Trophoblast cell (in vitro differentiated cells and primary cell): Measurements from ENCODE around the gene TMEM132D.

ENCODE experiments used
- DNase-seq, 2 donors: peaks; one replicate each; pipeline ENCODE4 v3.0.0-alpha.2; 2016
- H2AFZ ChIP-seq: 2 replicates; pipeline ENCODE4 v1.6.1; 2013; ENCODE audit warnings: low read length, moderate library complexity, mild to moderate bottlenecking; ENCODE audit not compliant: insufficient read depth, poor library complexity
- H2AK5ac ChIP-seq: 2 replicates; pipeline ENCODE4 v1.6.1; 2013; ENCODE audit warnings: mild to moderate bottlenecking, low read length
- H2BK120ac ChIP-seq: 2 replicates; pipeline ENCODE4 v1.6.1; 2013; ENCODE audit warnings: low read length, mild to moderate bottlenecking, moderate library complexity; ENCODE audit not compliant: insufficient read depth, poor library complexity
- H2BK12ac ChIP-seq: 2 replicates; pipeline ENCODE4 v1.6.1; 2013; ENCODE audit warnings: mild to moderate bottlenecking, low read length, moderate library complexity
- H2BK5ac ChIP-seq: 2 replicates; pipeline ENCODE4 v1.6.1; 2013; ENCODE audit warnings: low read length, low read depth, moderate library complexity, mild to moderate bottlenecking; ENCODE audit not compliant: poor library complexity
- H3K14ac ChIP-seq: 2 replicates; pipeline ENCODE4 v1.6.1; 2013; ENCODE audit warnings: mild to moderate bottlenecking, low read length
- H3K18ac ChIP-seq: 2 replicates; pipeline ENCODE4 v1.6.1; 2013; ENCODE audit warnings: mild to moderate bottlenecking, low read length
- H3K23ac ChIP-seq: 2 replicates; pipeline ENCODE4 v1.6.1; 2013; ENCODE audit warnings: low read length
- H3K27ac ChIP-seq: 2 replicates; pipeline ENCODE4 v1.5.1; 2013; ENCODE audit warnings: low read depth, mild to moderate bottlenecking, inconsistent platforms, low read length, moderate library complexity
- H3K27me3 ChIP-seq: 2 replicates; pipeline ENCODE4 v1.6.1; 2013; ENCODE audit warnings: inconsistent platforms, mild to moderate bottlenecking, low read length, moderate library complexity; ENCODE audit not compliant: insufficient read depth
- H3K36me3 ChIP-seq, 2 experiments: 1 replicate in 1 of 2; 2 replicates in 1 of 2; pipeline ENCODE4 v1.6.1; 2013; ENCODE audit warnings: low read length in 2 of 2, mild to moderate bottlenecking in 2 of 2, moderate library complexity in 1 of 2; ENCODE audit not compliant: insufficient read depth in 2 of 2, control insufficient read depth in 1 of 2
- H3K4ac ChIP-seq: 2 replicates; pipeline ENCODE4 v1.6.1; 2013; ENCODE audit warnings: low read depth, mild to moderate bottlenecking, low read length, moderate library complexity
- H3K4me1 ChIP-seq, 2 experiments: 1 replicate in 1 of 2; 2 replicates in 1 of 2; pipeline ENCODE4 v1.6.1; 2013; ENCODE audit warnings: low read length in 2 of 2, mild to moderate bottlenecking in 2 of 2, moderate library complexity in 1 of 2; ENCODE audit not compliant: insufficient read depth in 2 of 2, control insufficient read depth in 1 of 2
- H3K4me2 ChIP-seq: 2 replicates; pipeline ENCODE4 v1.6.1; 2013; ENCODE audit warnings: inconsistent platforms, mild to moderate bottlenecking, low read length, moderate library complexity
- H3K4me3 ChIP-seq: 2 replicates; pipeline ENCODE4 v1.5.1; 2013; ENCODE audit warnings: mild to moderate bottlenecking, low read depth, low read length, inconsistent platforms
- H3K79me1 ChIP-seq: one replicate; pipeline ENCODE4 v1.6.1; 2013; ENCODE audit warnings: low read length
- H3K79me2 ChIP-seq: 2 replicates; pipeline ENCODE4 v1.6.1; 2013; ENCODE audit warnings: low read length, mild to moderate bottlenecking; ENCODE audit not compliant: control insufficient read depth, insufficient read depth, poor library complexity
- H3K9ac ChIP-seq: 2 replicates; pipeline ENCODE4 v1.6.1; 2013; ENCODE audit warnings: mild to moderate bottlenecking, low read length
- H3K9me3 ChIP-seq: 2 replicates; pipeline ENCODE4 v1.6.1; 2013; ENCODE audit warnings: low read depth, mild to moderate bottlenecking, control low read depth, inconsistent platforms, low read length; ENCODE audit not compliant: insufficient read depth
- H4K12ac ChIP-seq: 2 replicates; pipeline ENCODE4 v1.6.1; 2013; ENCODE audit warnings: low read depth, mild to moderate bottlenecking, low read length, moderate library complexity
- H4K8ac ChIP-seq: 2 replicates; pipeline ENCODE4 v1.6.1; 2013; ENCODE audit warnings: low read depth, mild to moderate bottlenecking, low read length, moderate library complexity
- H4K91ac ChIP-seq: one replicate; pipeline ENCODE4 v1.6.1; 2013; ENCODE audit warnings: low read depth, mild to moderate bottlenecking, low read length, moderate library complexity
- whole genome bisulfite sequencing: extraction: QIAGEN DNeasy Blood & Tissue Kit; methylation state at CpG from one replicate; pipeline ENCODE4 v1.1.7; 2013; ENCODE audit warnings: missing lambda C conversion rate; ENCODE audit not compliant: insufficient read length, insufficient coverage; ENCODE audit errors: extremely low coverage; 5-methylcytosine and 5-hydroxymethylcytosine counted together

TMEM132D gene

GRCh38 chr12:129530517-129530916, 373.3 kb downstream of the TMEM132D start:
- no peak overlapping the region for H3K4me2 ChIP-seq
- H4K8ac ChIP-seq: no peak overlapping the region
- no peak for DNase-seq
- H3K14ac ChIP-seq: no peak overlapping the region
- H3K27me3 ChIP-seq: no peaks in the 10 kb centered on the region
- H3K79me2 ChIP-seq: no peaks in the 10 kb centered on the region
- H4K91ac ChIP-seq: no peak overlapping the region
- no peaks in the 10 kb centered on the region for H3K36me3 ChIP-seq
- H2BK5ac ChIP-seq: no peak overlapping the region
- H2BK12ac ChIP-seq: no peak overlapping the region
- H3K79me1 ChIP-seq: no peaks in the 10 kb centered on the region
- H2AFZ ChIP-seq: no peak overlapping the region
- H3K4ac ChIP-seq: no peak overlapping the region
- H3K27ac ChIP-seq: no peak overlapping the region
- H3K4me1 ChIP-seq: peaks cover 6 to 7% of the 10 kb centered on the region in 2 experiments
- WGBS: no CpG with 5 or more reads among the region's 6 CpGs
- H3K18ac ChIP-seq: no peak overlapping the region
- no peak overlapping the region for H3K9ac ChIP-seq
- no peak overlapping the region for H2BK120ac ChIP-seq
- no peak overlapping the region for H3K23ac ChIP-seq
- H4K12ac ChIP-seq: no peak overlapping the region
- peaks cover 2% of the 10 kb centered on the region for H3K9me3 ChIP-seq
- no peak overlapping the region for H3K4me3 ChIP-seq
- H2AK5ac ChIP-seq: no peak overlapping the region

DNA sequence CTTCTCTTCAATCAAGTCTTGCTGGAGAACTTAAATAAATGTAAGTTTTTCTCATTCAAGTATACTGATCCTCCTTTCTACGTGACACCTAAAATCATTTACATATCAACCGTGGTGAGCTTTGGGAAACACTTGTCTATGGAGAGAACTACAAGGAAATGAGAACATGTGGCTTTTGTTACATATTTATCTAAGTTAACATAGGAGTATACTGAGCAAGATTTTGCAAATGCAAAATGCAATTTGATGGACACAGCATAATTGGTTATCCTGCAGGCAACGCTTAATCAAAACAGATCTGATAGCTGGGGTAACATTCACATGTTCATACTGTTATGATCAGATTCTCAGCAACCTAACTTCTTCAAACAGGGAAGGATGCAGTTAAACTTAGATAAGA, 376.3 kb downstream of the TMEM132D start:
- Histone ChIP-seq H4K12ac (no peak overlapping the region), H2AK5ac (no peak overlapping the region), H3K23ac (no peak overlapping the region), H3K4ac (no peak overlapping the region), H3K79me2 (no peaks in the 10 kb centered on the region), H3K27ac (no peak overlapping the region), H3K9ac (no peak overlapping the region), H3K4me1 (peaks cover 2 to 3% of the 10 kb centered on the region in 2 experiments), H2BK12ac (no peak overlapping the region), H3K4me2 (no peak overlapping the region), H2AFZ (no peak overlapping the region), H3K9me3 (no peaks in the 10 kb centered on the region), H4K8ac (no peak overlapping the region), H3K18ac (no peak overlapping the region), H4K91ac (no peak overlapping the region), H3K4me3 (no peak overlapping the region), H3K14ac (no peak overlapping the region), H2BK120ac (no peak overlapping the region), H3K79me1 (no peaks in the 10 kb centered on the region), H3K27me3 (no peaks in the 10 kb centered on the region), H2BK5ac (no peak overlapping the region), H3K36me3 (no peaks in the 10 kb centered on the region)
- DNase-seq: no peak
- no CpG with 5 or more reads among the region's 3 CpGs for WGBS

DNA sequence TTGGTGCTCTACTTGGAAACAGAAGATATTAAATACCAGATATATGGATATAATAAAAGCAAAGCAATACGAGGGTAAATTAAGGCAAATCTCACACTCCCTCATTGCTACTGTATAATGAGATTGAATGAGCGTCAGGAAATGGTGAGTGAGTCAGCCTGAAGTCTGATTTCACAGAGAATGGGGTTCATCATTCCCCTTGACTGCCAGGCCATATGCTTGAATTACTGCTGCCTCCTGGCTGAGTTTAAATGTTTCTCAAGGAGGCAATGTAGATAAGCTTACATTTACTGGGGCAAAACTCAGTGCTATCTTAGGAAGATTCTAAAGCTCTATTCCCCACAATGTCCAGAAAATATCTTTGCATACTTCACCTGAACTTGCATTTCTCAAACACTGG, 380.2 kb downstream of the TMEM132D start:
- H2BK5ac ChIP-seq: no peak overlapping the region
- no peak overlapping the region for H2BK120ac ChIP-seq
- no peak overlapping the region for H3K4me3 ChIP-seq
- no peak overlapping the region for H3K27ac ChIP-seq
- no peak for DNase-seq
- H3K4me2 ChIP-seq: no peak overlapping the region
- H2AFZ ChIP-seq: no peak overlapping the region
- no peak overlapping the region for H3K14ac ChIP-seq
- no CpG with 5 or more reads among the region's 2 CpGs for WGBS
- no peak overlapping the region for H3K9ac ChIP-seq
- no peaks in the 10 kb centered on the region for H3K4me1 ChIP-seq
- H4K8ac ChIP-seq: no peak overlapping the region
- H4K12ac ChIP-seq: no peak overlapping the region
- no peaks in the 10 kb centered on the region for H3K79me1 ChIP-seq
- H2BK12ac ChIP-seq: no peak overlapping the region
- no peaks in the 10 kb centered on the region for H3K9me3 ChIP-seq
- H3K36me3 ChIP-seq: no peaks in the 10 kb centered on the region
- no peak overlapping the region for H3K23ac ChIP-seq
- H3K79me2 ChIP-seq: no peaks in the 10 kb centered on the region
- no peaks in the 10 kb centered on the region for H3K27me3 ChIP-seq
- H4K91ac ChIP-seq: no peak overlapping the region
- H2AK5ac ChIP-seq: no peak overlapping the region
- no peak overlapping the region for H3K18ac ChIP-seq
- H3K4ac ChIP-seq: no peak overlapping the region

GRCh38 chr12:129520739-129521138, 383.1 kb downstream of the TMEM132D start:
- H3K9me3 ChIP-seq: no peaks in the 10 kb centered on the region
- H3K27me3 ChIP-seq: no peaks in the 10 kb centered on the region
- no peak overlapping the region for H3K14ac ChIP-seq
- H4K8ac ChIP-seq: no peak overlapping the region
- H3K4me2 ChIP-seq: no peak overlapping the region
- H3K79me1 ChIP-seq: no peaks in the 10 kb centered on the region
- DNase-seq: no peak
- H3K4ac ChIP-seq: no peak overlapping the region
- H2BK5ac ChIP-seq: no peak overlapping the region
- H3K27ac ChIP-seq: no peak overlapping the region
- no peaks in the 10 kb centered on the region for H3K79me2 ChIP-seq
- H3K4me3 ChIP-seq: no peak overlapping the region
- H3K4me1 ChIP-seq: no peaks in the 10 kb centered on the region
- no peak overlapping the region for H3K23ac ChIP-seq
- H4K91ac ChIP-seq: no peak overlapping the region
- WGBS: no CpG with 5 or more reads among the region's 1 CpG
- H2BK120ac ChIP-seq: no peak overlapping the region
- H3K9ac ChIP-seq: no peak overlapping the region
- H2AFZ ChIP-seq: no peak overlapping the region
- no peaks in the 10 kb centered on the region for H3K36me3 ChIP-seq
- no peak overlapping the region for H4K12ac ChIP-seq
- H3K18ac ChIP-seq: no peak overlapping the region
- H2BK12ac ChIP-seq: no peak overlapping the region
- no peak overlapping the region for H2AK5ac ChIP-seq
